Vagina (tissue), 2 donors: Measurements from ENCODE around the gene KCNN3. TPM values are rescaled to one million over a fixed set of nuclear protein-coding genes. Genes with fewer than 3 reads are reported as not detected.

Experiments used
- DNase-seq, 2 donors: peaks; one replicate each; pipeline ENCODE4 v3.0.0-alpha.2; 2017; ENCODE audit errors: extremely low spot score in 2 of 2
- H3K27ac ChIP-seq: fragments of 200-600 bp; sonication (generic); one replicate; pipeline ENCODE4 v1.5.1; 2019
- H3K27me3 ChIP-seq: fragments of 200-600 bp; sonication (generic); one replicate; pipeline ENCODE4 v1.5.1; 2019
- H3K36me3 ChIP-seq, 2 donors: fragments of 200-600 bp; sonication (generic); one replicate each; pipeline ENCODE4 v1.5.1; 2017 to 2019
- H3K4me1 ChIP-seq: fragments of 200-600 bp; sonication (generic); one replicate; pipeline ENCODE4 v1.5.1; 2019
- H3K4me3 ChIP-seq, 2 donors: fragments of 200-600 bp; sonication (generic); 1 replicate in 1 of 2; 2 replicates in 1 of 2; pipeline ENCODE4 v1.5.1; 2016 to 2019
- H3K9me3 ChIP-seq: fragments of 200-600 bp; sonication (generic); one replicate; pipeline ENCODE4 v1.5.1; 2019
- CTCF ChIP-seq, 3 experiments: fragments of 450-650 bp in 2 of 3; fragments of 200-600 bp in 1 of 3; sonication (generic) in 1 of 3; IDR thresholded peaks; one replicate each; pipeline ENCODE4 v1.5.1; 2017 to 2019; ENCODE audit warnings: antibody characterized with exemption in 3 of 3, mild to moderate bottlenecking in 2 of 3, moderate library complexity in 2 of 3
- POLR2A ChIP-seq, 2 donors: fragments of 450-650 bp; IDR thresholded peaks; one replicate each; pipeline ENCODE4 v1.6.1; 2017; ENCODE audit warnings: antibody characterized with exemption in 2 of 2, mild to moderate bottlenecking in 2 of 2, moderate library complexity in 2 of 2
- POLR2AphosphoS5 ChIP-seq, 2 donors: sonication (generic); formaldehyde crosslinking; IDR thresholded peaks; one replicate each; pipeline ENCODE4 v1.9.0; 2017; ENCODE audit warnings: antibody characterized with exemption in 2 of 2, mild to moderate bottlenecking in 2 of 2, low read depth in 1 of 2; ENCODE audit not compliant: insufficient read depth in 1 of 2
- intact Hi-C: fragments of 100-400 bp; cut with DNase I; formaldehyde crosslinking; loops from one replicate; pipeline ENCODE4 v1.15.1; 2023
- total RNA-seq: library from RNA; depleted of rRNA; stranded (reverse); fragments of >200 nt; gene quantifications from one replicate; pipeline ENCODE4 v1.2.3, GENCODE V29; 2016

KCNN3 gene
- total RNA-seq, 1 donor from 2014 or later: 7.4 TPM

DNA sequence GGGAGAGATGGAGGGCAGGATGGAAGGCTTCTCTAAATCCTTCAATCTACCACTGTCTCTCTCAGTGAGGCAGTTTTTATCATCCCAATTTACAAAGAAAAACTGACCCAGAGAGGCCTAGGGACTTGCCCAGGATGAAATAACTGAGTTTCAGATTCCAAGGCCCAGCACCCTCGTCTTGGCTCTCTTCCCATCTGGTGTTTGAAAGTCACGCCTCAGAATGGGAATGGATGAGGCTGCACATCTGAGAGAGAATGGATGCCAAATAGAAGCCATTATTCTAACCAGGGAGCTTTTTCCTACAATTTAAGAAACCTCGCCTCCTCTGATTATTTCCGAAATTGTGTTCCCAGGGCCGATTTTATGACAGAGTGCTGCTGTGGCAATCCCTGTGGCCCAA lies 10.6 kb upstream of the KCNN3 start:
- H3K4me3 ChIP-seq: no peak overlapping the region
- TF ChIP-seq POLR2A (IDR thresholded peaks at IDR 0.05) (no peak), POLR2AphosphoS5 (IDR thresholded peaks at IDR 0.05; ENCODE audit: insufficient read depth in 1 of 2, low read depth in 1 of 2) (no peak), CTCF (IDR thresholded peaks at IDR 0.05) (no peak)
- no peak for DNase-seq
- no peaks in the 10 kb centered on the region for H3K9me3 ChIP-seq
- H3K27me3 ChIP-seq: no peaks in the 10 kb centered on the region
- H3K36me3 ChIP-seq: no peaks in the 10 kb centered on the region
- intact Hi-C loops: loop anchor here (5.0 to 10.0 kb wide), 2 partner anchors 216 to 398 kb away; no protein-coding TSS in a partner anchor
- no peak overlapping the region for H3K27ac ChIP-seq
- H3K4me1 ChIP-seq: peaks cover 4% of the 10 kb centered on the region

DNA sequence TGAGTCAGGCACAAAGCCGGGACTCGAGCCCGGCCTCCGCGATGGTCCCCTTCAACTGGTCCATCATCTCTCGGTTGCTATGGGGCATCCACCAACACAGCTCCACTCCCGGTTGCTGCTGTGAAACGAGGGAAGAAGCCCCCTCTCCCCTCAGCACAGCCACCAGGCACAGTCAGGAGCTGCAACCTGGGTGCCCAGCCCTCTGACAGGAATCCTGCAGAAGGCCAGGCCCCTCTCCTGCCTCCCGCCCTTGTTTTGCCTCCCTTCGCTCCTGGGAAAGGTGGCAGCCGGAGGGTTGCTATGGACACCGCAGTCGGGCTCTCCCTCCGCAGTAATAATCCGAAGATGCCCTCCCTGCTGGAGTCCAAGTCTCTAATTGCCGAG lies 8.9 kb upstream of the KCNN3 start:
- Histone ChIP-seq H3K27ac (no peak overlapping the region), H3K36me3 (no peaks in the 10 kb centered on the region), H3K27me3 (no peaks in the 10 kb centered on the region), H3K4me1 (peaks cover 4% of the 10 kb centered on the region), H3K9me3 (no peaks in the 10 kb centered on the region), H3K4me3 (no peak overlapping the region)
- intact Hi-C loops: loop anchor here (10.0 kb wide), 1 partner anchor 184 kb away; no protein-coding TSS in a partner anchor
- no peak for DNase-seq
- TF ChIP-seq POLR2AphosphoS5 (IDR thresholded peaks at IDR 0.05; ENCODE audit: insufficient read depth in 1 of 2, low read depth in 1 of 2) (no peak), POLR2A (IDR thresholded peaks at IDR 0.05) (no peak), CTCF (IDR thresholded peaks at IDR 0.05) (no peak)

DNA sequence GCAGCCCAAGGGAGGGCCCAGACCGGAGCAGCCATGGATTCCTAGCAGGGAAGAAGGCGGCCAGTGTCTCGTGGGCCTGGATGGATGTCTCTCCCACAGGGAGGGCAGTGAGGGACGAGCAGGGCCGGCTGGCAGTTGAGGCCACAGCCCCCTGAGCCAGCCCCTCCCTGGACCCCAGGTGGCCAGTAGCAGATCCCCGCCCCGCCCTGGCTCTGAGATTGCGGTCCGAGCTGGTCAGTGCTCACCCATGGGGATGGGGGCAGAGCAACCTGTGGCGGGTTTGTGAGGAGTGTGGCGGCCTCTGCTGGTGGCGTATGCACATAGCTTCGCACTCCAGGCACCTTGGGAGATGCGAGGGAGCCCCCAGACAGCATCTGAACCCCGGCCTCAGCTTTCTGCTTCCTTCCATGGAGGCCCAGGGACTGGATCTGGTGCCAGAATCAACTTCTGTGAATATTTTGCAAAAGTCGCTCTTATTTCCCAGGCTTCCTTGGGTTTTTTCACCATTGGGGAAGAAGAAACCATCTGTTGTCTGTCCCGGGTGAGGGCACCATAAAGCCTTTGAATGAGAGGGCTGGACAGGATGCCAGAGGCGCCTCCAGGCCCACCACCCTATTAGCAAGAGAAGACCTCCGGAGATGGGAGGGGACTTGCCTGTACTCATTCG lies 8.4 kb upstream of the KCNN3 start:
- Histone ChIP-seq H3K27me3 (no peaks in the 10 kb centered on the region), H3K36me3 (no peaks in the 10 kb centered on the region), H3K27ac (no peak overlapping the region), H3K9me3 (no peaks in the 10 kb centered on the region), H3K4me3 (no peak overlapping the region), H3K4me1 (peaks cover 4% of the 10 kb centered on the region)
- no peak for DNase-seq
- intact Hi-C loops: loop anchor here (10.0 kb wide), 1 partner anchor 184 kb away; no protein-coding TSS in a partner anchor
- TF ChIP-seq CTCF (IDR thresholded peaks at IDR 0.05) (peak; percentile 57 to 90 (median 90)), POLR2A (IDR thresholded peaks at IDR 0.05) (no peak), POLR2AphosphoS5 (IDR thresholded peaks at IDR 0.05; ENCODE audit: insufficient read depth in 1 of 2, low read depth in 1 of 2) (no peak)

DNA sequence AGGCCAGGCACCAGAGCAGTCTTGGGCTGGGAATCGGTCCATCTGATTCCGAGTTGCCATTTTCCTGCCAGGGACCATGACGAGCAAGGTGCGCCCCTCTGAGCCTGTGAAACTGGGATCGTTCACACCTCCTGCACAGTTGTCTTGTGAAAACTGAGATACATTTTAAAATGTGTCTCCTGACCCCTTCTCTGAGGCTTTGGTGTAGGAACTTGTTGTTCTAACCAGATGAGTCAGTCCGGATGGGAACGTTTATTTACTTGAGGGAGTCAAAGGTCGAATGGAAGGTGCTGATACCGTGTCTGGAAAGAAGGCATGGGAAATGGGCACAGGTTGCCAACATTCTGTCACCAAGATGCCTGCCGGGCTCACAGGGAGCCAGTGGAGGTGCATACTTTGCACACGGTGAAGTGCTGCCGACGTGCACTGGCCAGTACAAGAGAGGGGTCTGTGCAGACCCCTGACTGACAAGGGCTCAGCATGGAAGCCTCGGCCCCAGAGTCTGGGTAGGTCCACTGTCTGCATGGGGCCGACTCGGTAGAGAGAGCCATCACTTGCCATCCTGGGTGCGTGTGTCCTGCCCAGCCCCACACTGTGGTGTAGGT lies 7.4 kb upstream of the KCNN3 start:
- no peaks in the 10 kb centered on the region for H3K9me3 ChIP-seq
- intact Hi-C loops: loop anchor here (10.0 kb wide), 1 partner anchor 183 kb away; no protein-coding TSS in a partner anchor
- TF ChIP-seq POLR2A (IDR thresholded peaks at IDR 0.05): no peak
- no peak for TF ChIP-seq POLR2AphosphoS5 (IDR thresholded peaks at IDR 0.05; ENCODE audit: insufficient read depth in 1 of 2, low read depth in 1 of 2)
- TF ChIP-seq CTCF (IDR thresholded peaks at IDR 0.05): no peak
- DNase-seq: no peak
- peaks cover 4% of the 10 kb centered on the region for H3K4me1 ChIP-seq
- H3K4me3 ChIP-seq: no peak overlapping the region
- no peaks in the 10 kb centered on the region for H3K27me3 ChIP-seq
- H3K36me3 ChIP-seq: no peaks in the 10 kb centered on the region
- no peak overlapping the region for H3K27ac ChIP-seq
